GM23338 (cell line): ENCODE results near the gene ZNF358. TPM values are rescaled to one million over a fixed set of nuclear protein-coding genes. Genes with fewer than 3 reads are reported as not detected.

Experiments
- ATAC-seq: fragments of 200-7000 bp; cut with Tn5 transposase; 3 replicates; pipeline ENCODE4 v1.9.1; 2020
- DNase-seq: peaks from one replicate; pipeline ENCODE4 v3.0.0-alpha.2; 2015; ENCODE audit warnings: low spot score
- H2AFZ ChIP-seq: fragments of 200-600 bp; sonication (generic); 2 replicates; pipeline ENCODE4 v1.8.0; 2016; ENCODE audit warnings: antibody characterized with exemption, mild to moderate bottlenecking, moderate library complexity
- H3F3A ChIP-seq: fragments of 200-600 bp; sonication (generic); replicated peaks from 2 replicates; pipeline ENCODE4 v1.8.0; 2017; ENCODE audit warnings: antibody characterized with exemption, mixed run types, low read depth
- H3K27ac ChIP-seq: fragments of 200-600 bp; sonication (generic); 2 replicates; pipeline ENCODE4 v1.6.1; 2016; ENCODE audit warnings: low read depth
- H3K27me3 ChIP-seq: fragments of 200-600 bp; sonication (generic); 2 replicates; pipeline ENCODE4 v1.8.0; 2016; ENCODE audit warnings: mild to moderate bottlenecking, mixed run types, moderate library complexity; ENCODE audit not compliant: insufficient read depth
- H3K36me3 ChIP-seq: fragments of 200-600 bp; sonication (generic); 2 replicates; pipeline ENCODE4 v1.8.0; 2016; ENCODE audit warnings: mild to moderate bottlenecking; ENCODE audit not compliant: insufficient read depth
- H3K4me1 ChIP-seq: fragments of 200-600 bp; sonication (generic); 2 replicates; pipeline ENCODE4 v1.8.0; 2016; ENCODE audit warnings: mild to moderate bottlenecking, moderate library complexity; ENCODE audit not compliant: insufficient read depth
- H3K4me2 ChIP-seq: fragments of 200-600 bp; sonication (generic); 2 replicates; pipeline ENCODE4 v1.7.1; 2017; ENCODE audit warnings: mixed run types
- H3K4me3 ChIP-seq: fragments of 200-600 bp; sonication (generic); 2 replicates; pipeline ENCODE4 v1.6.1; 2016; ENCODE audit warnings: mixed run types
- H3K79me2 ChIP-seq: fragments of 200-600 bp; sonication (generic); replicated peaks from 2 replicates; pipeline ENCODE4 v1.8.0; 2017; ENCODE audit warnings: mild to moderate bottlenecking; ENCODE audit not compliant: insufficient read depth
- H3K9me2 ChIP-seq: fragments of 200-600 bp; sonication (generic); 2 replicates; pipeline ENCODE4 v1.8.0; 2017; ENCODE audit not compliant: insufficient read depth
- H4K20me1 ChIP-seq: fragments of 200-600 bp; sonication (generic); replicated peaks from 2 replicates; pipeline ENCODE4 v1.8.0; 2017; ENCODE audit warnings: mild to moderate bottlenecking; ENCODE audit not compliant: insufficient read depth
- H3K27ac Mint-ChIP-seq: 2 replicates; pipeline ENCODE4 v1.8.0; 2020; ENCODE audit warnings: inconsistent platforms, mild to moderate bottlenecking, moderate library complexity, mixed read lengths
- H3K27me3 Mint-ChIP-seq: 3 replicates; pipeline ENCODE4 v1.8.0; 2022; ENCODE audit warnings: low read depth, mild to moderate bottlenecking, moderate library complexity, mixed read lengths, inconsistent platforms; ENCODE audit not compliant: insufficient read depth, poor library complexity
- H3K36me3 Mint-ChIP-seq: 3 replicates; pipeline ENCODE4 v1.8.0; 2021; ENCODE audit warnings: low read depth, mild to moderate bottlenecking, inconsistent platforms, moderate library complexity, mixed read lengths
- H3K4me1 Mint-ChIP-seq: 3 replicates; pipeline ENCODE4 v1.8.0; 2020; ENCODE audit warnings: mild to moderate bottlenecking, inconsistent platforms, mixed read lengths
- H3K4me3 Mint-ChIP-seq: 3 replicates; pipeline ENCODE4 v1.8.0; 2021; ENCODE audit warnings: moderate library complexity, mild to moderate bottlenecking, inconsistent platforms, mixed read lengths
- H3K9me3 Mint-ChIP-seq: 3 replicates; pipeline ENCODE4 v1.8.0; 2020; ENCODE audit warnings: moderate library complexity, mild to moderate bottlenecking, inconsistent platforms, mixed read lengths
- CREB1 ChIP-seq: fragments of 250-450 bp; sonication (Bioruptor Pico); IDR thresholded peaks from 2 replicates; pipeline ENCODE4 v1.5.0; 2020; ENCODE audit warnings: low read depth, mild to moderate bottlenecking, moderate library complexity
- ETS1 ChIP-seq: IDR thresholded peaks from 2 replicates; pipeline ENCODE4 v1.6.1; 2016; ENCODE audit warnings: antibody characterized with exemption
- EZH2 ChIP-seq: fragments of 200-600 bp; sonication (generic); IDR thresholded peaks from one replicate; pipeline ENCODE4 v1.8.0; 2017; ENCODE audit warnings: antibody characterized with exemption, mild to moderate bottlenecking, low read depth; ENCODE audit not compliant: unreplicated experiment
- STAT1 ChIP-seq: IDR thresholded peaks from one replicate; pipeline ENCODE4 v1.6.1; 2016; ENCODE audit warnings: antibody characterized with exemption; ENCODE audit not compliant: unreplicated experiment
- ZNF462 ChIP-seq: fragments of 250-450 bp; sonication (Bioruptor Pico); IDR thresholded peaks from 2 replicates; pipeline ENCODE4 v1.5.0; 2020; ENCODE audit warnings: mild to moderate bottlenecking, moderate library complexity
- polyA plus RNA-seq: library from polyadenylated mRNA; unstranded; fragments of >200 nt; fragmentation: Nextera tagmentation; extraction: Ambion mirVana; gene quantifications from 2 replicates; pipeline ENCODE4 v1.2.1, GENCODE V29; 2016
- total RNA-seq: library from RNA; depleted of rRNA; stranded (reverse); fragments of >200 nt; shearing (Covaris generic); gene quantifications from 2 replicates; pipeline ENCODE4 v1.2.3, GENCODE V29; 2014

The ZNF358 gene
- total and polyA plus RNA-seq, 2 experiments from 2014 or later: 23.8 to 52.9 TPM

GRCh38 chr19:7492558-7492957 lies 23.3 kb upstream of the ZNF358 start:
- TF ChIP-seq ZNF462 (CRISPR knock-in tag): no peak
- no peak for TF ChIP-seq ETS1
- TF ChIP-seq CREB1 (CRISPR knock-in tag): no peak
- TF ChIP-seq STAT1: no peak
- TF ChIP-seq EZH2: no peak
- Histone ChIP-seq H3K27me3 (no peaks in the 10 kb centered on the region), H3K4me2 (no peak overlapping the region), H3K4me3 (no peak overlapping the region), H3F3A (peaks cover 5% of the 10 kb centered on the region), H2AFZ (no peak overlapping the region), H3K4me1 (peaks cover 7% of the 10 kb centered on the region), H3K79me2 (no peaks in the 10 kb centered on the region), H3K9me2 (no peaks in the 10 kb centered on the region), H3K27ac (no peak overlapping the region), H3K36me3 (no peaks in the 10 kb centered on the region), H4K20me1 (no peaks in the 10 kb centered on the region)
- Mint-ChIP-seq H3K27me3 (peaks cover 7% of the 10 kb centered on the region), H3K27ac (no peak overlapping the region), H3K36me3 (no peaks in the 10 kb centered on the region), H3K4me1 (peaks cover 9% of the 10 kb centered on the region), H3K4me3 (no peak overlapping the region), H3K9me3 (no peaks in the 10 kb centered on the region)
- no peak for DNase-seq
- no peak for ATAC-seq
